GM06990 (cell line): ENCODE measurements around the gene KSR2.

ENCODE experiments used
- DNase-seq: peaks from one replicate; pipeline ENCODE4 v3.0.0-alpha.2; 2011; ENCODE audit not compliant: insufficient read length; ENCODE audit errors: extremely low read depth
- H3K27me3 ChIP-seq: replicated peaks from 2 replicates; pipeline ENCODE4 v1.6.0; 2011; ENCODE audit warnings: low read length; ENCODE audit not compliant: control insufficient read depth, insufficient read depth
- H3K36me3 ChIP-seq: 2 replicates; pipeline ENCODE4 v1.5.1; 2011; ENCODE audit warnings: low read length; ENCODE audit not compliant: control insufficient read depth, insufficient read depth
- H3K4me3 ChIP-seq: replicated peaks from 2 replicates; pipeline ENCODE4 v1.5.1; 2011; ENCODE audit warnings: low read depth, mild to moderate bottlenecking, control low read depth, low read length
- TF ChIP-seq, protein P1 (sequence below): IDR thresholded peaks from 2 replicates; pipeline ENCODE4 v1.5.1; 2011; ENCODE audit warnings: low read length, control low read depth, mild to moderate bottlenecking, inconsistent platforms; ENCODE audit not compliant: insufficient read depth, poor library complexity, severe bottlenecking

Gene KSR2

GRCh38 chr12:117593815-117594400 is 374.9 kb downstream of the KSR2 start:
- TF ChIP-seq, protein P1, sequence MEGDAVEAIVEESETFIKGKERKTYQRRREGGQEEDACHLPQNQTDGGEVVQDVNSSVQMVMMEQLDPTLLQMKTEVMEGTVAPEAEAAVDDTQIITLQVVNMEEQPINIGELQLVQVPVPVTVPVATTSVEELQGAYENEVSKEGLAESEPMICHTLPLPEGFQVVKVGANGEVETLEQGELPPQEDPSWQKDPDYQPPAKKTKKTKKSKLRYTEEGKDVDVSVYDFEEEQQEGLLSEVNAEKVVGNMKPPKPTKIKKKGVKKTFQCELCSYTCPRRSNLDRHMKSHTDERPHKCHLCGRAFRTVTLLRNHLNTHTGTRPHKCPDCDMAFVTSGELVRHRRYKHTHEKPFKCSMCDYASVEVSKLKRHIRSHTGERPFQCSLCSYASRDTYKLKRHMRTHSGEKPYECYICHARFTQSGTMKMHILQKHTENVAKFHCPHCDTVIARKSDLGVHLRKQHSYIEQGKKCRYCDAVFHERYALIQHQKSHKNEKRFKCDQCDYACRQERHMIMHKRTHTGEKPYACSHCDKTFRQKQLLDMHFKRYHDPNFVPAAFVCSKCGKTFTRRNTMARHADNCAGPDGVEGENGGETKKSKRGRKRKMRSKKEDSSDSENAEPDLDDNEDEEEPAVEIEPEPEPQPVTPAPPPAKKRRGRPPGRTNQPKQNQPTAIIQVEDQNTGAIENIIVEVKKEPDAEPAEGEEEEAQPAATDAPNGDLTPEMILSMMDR = no peak
- no peak for DNase-seq
- Histone ChIP-seq H3K4me3 (no peak overlapping the region), H3K36me3 (no peaks in the 10 kb centered on the region), H3K27me3 (no peaks in the 10 kb centered on the region)

DNA sequence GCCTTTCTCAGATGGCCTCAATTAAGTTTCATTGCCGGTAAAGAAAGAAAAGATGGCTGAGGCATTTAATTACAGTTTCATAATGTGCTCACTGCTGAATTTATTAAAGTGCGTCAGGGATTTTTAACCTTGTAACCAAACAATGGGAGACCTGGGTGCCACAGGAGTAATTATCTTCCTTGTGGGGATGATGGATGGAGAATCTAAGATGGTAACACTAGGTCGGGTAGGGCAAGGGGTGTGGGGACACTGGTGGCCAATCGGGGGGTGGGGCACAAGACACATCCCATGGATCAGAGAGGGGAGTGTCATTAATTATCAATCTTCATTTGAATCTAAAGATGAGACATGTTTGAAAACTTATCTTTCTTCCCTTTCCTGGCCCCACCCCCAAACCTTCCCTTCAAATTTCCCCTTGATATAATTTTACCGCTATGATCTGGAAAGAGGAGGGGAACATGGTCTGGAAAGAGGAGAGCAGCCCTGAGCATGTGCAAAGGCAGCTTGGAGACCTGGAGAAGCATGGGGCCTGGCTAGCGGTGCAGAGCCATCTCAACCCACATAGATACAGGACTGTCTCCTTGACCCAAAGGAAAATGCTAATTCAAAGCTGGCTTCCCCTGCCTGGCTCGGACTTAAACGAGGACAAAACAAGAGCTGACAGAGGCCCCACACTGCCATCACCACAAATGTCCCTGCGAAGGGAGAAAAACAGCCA is 376.0 kb downstream of the KSR2 start:
- H3K27me3 ChIP-seq = no peaks in the 10 kb centered on the region
- TF ChIP-seq, protein P1 = no peak

DNA sequence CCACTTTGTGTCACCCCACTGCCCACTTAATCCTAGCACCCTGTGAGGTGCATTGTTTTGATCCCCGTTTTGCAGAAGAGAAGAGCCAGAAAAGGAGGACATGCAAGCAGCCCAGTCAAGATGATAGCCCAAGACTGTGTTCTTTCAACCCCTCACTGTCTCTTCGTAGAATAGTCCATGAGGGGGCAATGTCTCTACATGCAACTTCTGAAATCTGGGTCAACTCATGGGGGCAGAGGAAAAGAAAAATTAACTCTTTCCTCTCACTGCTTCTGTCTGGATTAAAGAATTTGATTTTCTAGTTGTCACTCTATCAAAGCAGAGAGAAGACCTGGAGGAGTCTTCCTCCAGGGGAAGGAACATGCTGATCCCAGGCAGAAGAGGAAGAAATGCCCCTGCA is 377.8 kb downstream of the KSR2 start:
- DNase-seq = no peak
- Histone ChIP-seq H3K4me3 (no peak overlapping the region), H3K36me3 (no peaks in the 10 kb centered on the region), H3K27me3 (no peaks in the 10 kb centered on the region)
- TF ChIP-seq, protein P1 = no peak

More for the DNA sequence above, 376.0 kb downstream of the KSR2 start:
- DNase-seq = no peak
- no peak overlapping the region for H3K4me3 ChIP-seq
- no peaks in the 10 kb centered on the region for H3K36me3 ChIP-seq

DNA sequence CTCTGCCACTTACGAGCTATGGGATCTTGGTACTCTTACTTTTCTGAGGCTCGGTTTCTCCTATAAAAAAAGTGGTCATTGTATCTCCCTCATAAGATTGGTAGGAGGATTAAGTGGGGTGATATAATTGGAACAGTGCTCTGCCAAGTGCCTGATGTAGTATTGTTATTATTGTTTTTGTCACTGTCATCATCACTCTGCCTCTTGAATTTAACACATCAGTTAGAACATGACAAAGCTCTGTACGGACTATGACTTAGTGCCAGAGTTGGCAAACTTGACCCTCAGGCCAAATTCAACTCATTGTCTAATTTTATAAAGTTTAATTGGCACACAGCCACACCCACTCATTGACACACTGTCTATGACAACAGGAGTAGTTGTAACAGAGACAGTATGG is 378.4 kb downstream of the KSR2 start:
- DNase-seq = no peak
- H3K4me3 ChIP-seq = no peak overlapping the region
- TF ChIP-seq, protein P1 = no peak
- H3K36me3 ChIP-seq = no peaks in the 10 kb centered on the region
- no peaks in the 10 kb centered on the region for H3K27me3 ChIP-seq

DNA sequence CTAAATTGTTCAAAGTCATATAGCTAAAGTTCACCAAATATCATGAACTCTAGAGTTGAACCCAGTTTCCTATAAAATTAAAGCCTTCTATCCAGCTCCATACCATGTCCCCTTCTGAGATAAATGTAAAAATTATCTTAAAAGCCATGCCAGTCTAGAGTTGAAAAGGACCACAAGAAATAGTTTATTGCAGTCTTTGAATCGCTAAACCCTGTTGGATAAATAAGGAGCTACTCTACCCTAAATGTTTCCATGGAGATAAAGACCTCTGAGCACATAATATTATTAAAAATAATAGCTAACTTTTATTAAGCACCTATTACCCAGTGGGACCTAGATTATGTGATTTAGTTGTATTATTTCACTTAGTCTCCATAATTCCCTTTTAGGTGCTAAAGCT is 379.8 kb downstream of the KSR2 start:
- H3K27me3 ChIP-seq = no peaks in the 10 kb centered on the region
- no peaks in the 10 kb centered on the region for H3K36me3 ChIP-seq
- no peak for DNase-seq
- no peak overlapping the region for H3K4me3 ChIP-seq
- TF ChIP-seq, protein P1 = no peak
